ENCODE data around the gene IGF2R.
A peak's percentile ranks its signal among the peaks of the same experiment; 100 is the strongest.
"Not testable (repeated sequence)": the region's sequence is repeated elsewhere in the genome, so short reads cannot be mapped to it uniquely, and the experiment has no call there.

The IGF2R gene

GRCh38 chr6:159968295-159969203 is at the start of gene IGF2R:
Gene IGF2R (plus strand): TSS chr6:159969082. CDS start chr6:159969247, 165 bp downstream.
- peak in 55 of 56 donors; percentile 37 to 95 (median 80) for DNase-seq

GRCh38 chr6:159919800-159920199 is 49.1 kb upstream of the IGF2R start:
- DNase-seq: no peak

- not testable (repeated sequence) for DNase-seq
Measured at GRCh38 chr6:159924150-159924549, 44.7 kb upstream of the IGF2R start.

GRCh38 chr6:159926542-159927203 is 42.2 kb upstream of the IGF2R start:
- no peak for DNase-seq

- peak in 2 of 56 donors; percentile 4 for DNase-seq
Measured at GRCh38 chr6:159929819-159930218, 39.1 kb upstream of the IGF2R start.

- DNase-seq: no peak
Measured at GRCh38 chr6:159931112-159931511, 37.8 kb upstream of the IGF2R start.

- DNase-seq: no peak
Measured at GRCh38 chr6:159931846-159932245, 37.0 kb upstream of the IGF2R start.

- no peak for DNase-seq
Measured at GRCh38 chr6:159933077-159933476, 35.8 kb upstream of the IGF2R start.

- no peak for DNase-seq
Measured at GRCh38 chr6:159934181-159934580, 34.7 kb upstream of the IGF2R start.

GRCh38 chr6:159935065-159935464 is 33.8 kb upstream of the IGF2R start:
- no peak for DNase-seq

GRCh38 chr6:159935633-159936032 is 33.2 kb upstream of the IGF2R start:
- DNase-seq: no peak

GRCh38 chr6:159939591-159940016 is 29.3 kb upstream of the IGF2R start:
- DNase-seq: no peak

GRCh38 chr6:159941286-159942113 is 27.4 kb upstream of the IGF2R start:
- peak in 3 of 56 donors; percentile 1 to 16 (median 6) for DNase-seq

GRCh38 chr6:159943101-159943632 is 25.7 kb upstream of the IGF2R start:
- DNase-seq: no peak

GRCh38 chr6:159943968-159944598 is 24.8 kb upstream of the IGF2R start:
- no peak for DNase-seq

- no peak for DNase-seq
Measured at GRCh38 chr6:159945801-159946392, 23.0 kb upstream of the IGF2R start.

GRCh38 chr6:159946912-159947311 is 22.0 kb upstream of the IGF2R start:
- no peak for DNase-seq

- DNase-seq: no peak
Measured at GRCh38 chr6:159948199-159948598, 20.7 kb upstream of the IGF2R start.

GRCh38 chr6:159951772-159952171 is 17.1 kb upstream of the IGF2R start:
- no peak for DNase-seq

- DNase-seq: no peak
Measured at GRCh38 chr6:159952289-159953005, 16.4 kb upstream of the IGF2R start.

Measured in nucleus accumbens (tissue), 56 donors.